Glomerular endothelial cell (primary cell): Measurements from ENCODE around the gene RAB3D. TPM values are rescaled to one million over a fixed set of nuclear protein-coding genes. Genes with fewer than 3 reads are reported as not detected.

Experiments used
- total RNA-seq: library from RNA; depleted of rRNA; stranded (reverse); fragments of >200 nt; gene quantifications from 2 replicates; pipeline ENCODE4 v1.2.3, GENCODE V29; 2015

The RAB3D gene
- total RNA-seq, 1 donor from 2014 or later = 53.6 TPM

Other genes starting within 250 kb of the RAB3D start
- 4.7 and 11.9 TPM in 2 replicates for gene SPC24, start 183.9 kb downstream of the RAB3D start, total RNA-seq
- gene KANK2, start 142.1 kb downstream of the RAB3D start, total RNA-seq = 86.8 and 97.1 TPM in 2 replicates
- gene ANGPTL8, start 100.0 kb downstream of the RAB3D start, total RNA-seq = not detected in 2 replicates
- gene DOCK6, start 77.1 kb downstream of the RAB3D start, total RNA-seq = 188 and 342 TPM in 2 replicates
- gene TSPAN16, start 43.5 kb downstream of the RAB3D start, total RNA-seq = not detected in 2 replicates
- 142 and 244 TPM in 2 replicates for gene TMEM205, start 6.6 kb upstream of the RAB3D start, total RNA-seq
- gene CCDC159, start 6.9 kb upstream of the RAB3D start, total RNA-seq = 21.0 and 31.7 TPM in 2 replicates
- 39.3 and 47.7 TPM in 2 replicates for gene PLPPR2, start 15.8 kb upstream of the RAB3D start, total RNA-seq
- gene SWSAP1, start 35.0 kb upstream of the RAB3D start, total RNA-seq = 1.1 and 4.1 TPM in 2 replicates
- 17.7 and 32.7 TPM in 2 replicates for gene EPOR, start 44.7 kb upstream of the RAB3D start, total RNA-seq
- not detected in 2 replicates for gene RGL3, start 79.7 kb upstream of the RAB3D start, total RNA-seq
- 0.06 and 1.4 TPM in 2 replicates for gene ODAD3, start 95.5 kb upstream of the RAB3D start, total RNA-seq
- 281 and 288 TPM in 2 replicates for gene PRKCSH, start 96.0 kb upstream of the RAB3D start, total RNA-seq
- gene ELAVL3, start 141.4 kb upstream of the RAB3D start, total RNA-seq = not detected in 2 replicates
- gene ZNF653, start 166.2 kb upstream of the RAB3D start, total RNA-seq = 5.0 and 9.6 TPM in 2 replicates
- 24.9 and 25.3 TPM in 2 replicates for gene ECSIT, start 189.5 kb upstream of the RAB3D start, total RNA-seq
- 11.7 and 13.4 TPM in 2 replicates for gene CNN1, start 199.2 kb upstream of the RAB3D start, total RNA-seq
- gene ELOF1, start 219.6 kb upstream of the RAB3D start, total RNA-seq = 33.8 and 46.7 TPM in 2 replicates
- gene ACP5, start 238.0 kb upstream of the RAB3D start, total RNA-seq = 1.6 and 1.9 TPM in 2 replicates